Epithelial cell of esophagus (primary cell): ENCODE measurements around the gene CDH22.

Experiments
- DNase-seq: peaks from one replicate; pipeline ENCODE4 v3.0.0; 2010; ENCODE audit warnings: low read depth
- H3K4me3 ChIP-seq: 2 replicates; pipeline ENCODE4 v1.5.1; 2011; ENCODE audit warnings: mild to moderate bottlenecking, low read length, control low read depth
- TF ChIP-seq, protein P1 (sequence below): IDR thresholded peaks from 2 replicates; pipeline ENCODE4 v1.5.1; 2011; ENCODE audit warnings: low read depth, mild to moderate bottlenecking, low read length, control low read depth, inconsistent platforms; ENCODE audit not compliant: insufficient read depth; ENCODE audit errors: missing control alignments

The CDH22 gene

DNA sequence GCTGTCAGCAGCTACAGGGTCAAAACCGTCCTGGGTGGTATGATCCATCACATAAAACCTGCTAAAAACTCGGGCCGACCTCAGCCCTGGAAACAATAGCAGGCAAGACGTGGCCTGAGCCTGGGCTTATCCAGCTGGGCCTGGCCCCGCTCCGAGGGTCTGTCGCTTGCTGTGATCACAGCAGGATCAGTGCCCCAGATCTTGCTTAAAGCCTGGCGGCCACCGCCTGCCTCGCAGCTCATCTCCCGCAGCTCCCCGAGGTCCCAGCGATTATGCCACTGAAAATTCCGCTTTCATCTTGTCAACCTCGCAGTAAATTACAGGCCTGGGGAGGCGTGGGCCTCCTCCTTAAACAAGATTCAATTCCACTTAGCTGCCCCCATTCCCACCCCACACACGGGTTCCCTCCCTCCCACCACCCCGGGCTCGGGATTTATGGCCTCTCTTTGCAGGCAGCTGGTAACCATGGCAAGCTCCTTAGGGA, 40.1 kb downstream of the CDH22 start:
- TF ChIP-seq, protein P1, sequence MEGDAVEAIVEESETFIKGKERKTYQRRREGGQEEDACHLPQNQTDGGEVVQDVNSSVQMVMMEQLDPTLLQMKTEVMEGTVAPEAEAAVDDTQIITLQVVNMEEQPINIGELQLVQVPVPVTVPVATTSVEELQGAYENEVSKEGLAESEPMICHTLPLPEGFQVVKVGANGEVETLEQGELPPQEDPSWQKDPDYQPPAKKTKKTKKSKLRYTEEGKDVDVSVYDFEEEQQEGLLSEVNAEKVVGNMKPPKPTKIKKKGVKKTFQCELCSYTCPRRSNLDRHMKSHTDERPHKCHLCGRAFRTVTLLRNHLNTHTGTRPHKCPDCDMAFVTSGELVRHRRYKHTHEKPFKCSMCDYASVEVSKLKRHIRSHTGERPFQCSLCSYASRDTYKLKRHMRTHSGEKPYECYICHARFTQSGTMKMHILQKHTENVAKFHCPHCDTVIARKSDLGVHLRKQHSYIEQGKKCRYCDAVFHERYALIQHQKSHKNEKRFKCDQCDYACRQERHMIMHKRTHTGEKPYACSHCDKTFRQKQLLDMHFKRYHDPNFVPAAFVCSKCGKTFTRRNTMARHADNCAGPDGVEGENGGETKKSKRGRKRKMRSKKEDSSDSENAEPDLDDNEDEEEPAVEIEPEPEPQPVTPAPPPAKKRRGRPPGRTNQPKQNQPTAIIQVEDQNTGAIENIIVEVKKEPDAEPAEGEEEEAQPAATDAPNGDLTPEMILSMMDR = no peak
- no peak for DNase-seq
- H3K4me3 ChIP-seq = no peak overlapping the region

- no peak for DNase-seq
- TF ChIP-seq, protein P1 = no peak
- no peak overlapping the region for H3K4me3 ChIP-seq
These were observed 40.9 kb downstream of the CDH22 start for GRCh38 chr20:46267108-46268105.

GRCh38 chr20:46265539-46265938, 42.8 kb downstream of the CDH22 start:
- TF ChIP-seq, protein P1 = no peak
- no peak for DNase-seq
- no peak overlapping the region for H3K4me3 ChIP-seq

DNA sequence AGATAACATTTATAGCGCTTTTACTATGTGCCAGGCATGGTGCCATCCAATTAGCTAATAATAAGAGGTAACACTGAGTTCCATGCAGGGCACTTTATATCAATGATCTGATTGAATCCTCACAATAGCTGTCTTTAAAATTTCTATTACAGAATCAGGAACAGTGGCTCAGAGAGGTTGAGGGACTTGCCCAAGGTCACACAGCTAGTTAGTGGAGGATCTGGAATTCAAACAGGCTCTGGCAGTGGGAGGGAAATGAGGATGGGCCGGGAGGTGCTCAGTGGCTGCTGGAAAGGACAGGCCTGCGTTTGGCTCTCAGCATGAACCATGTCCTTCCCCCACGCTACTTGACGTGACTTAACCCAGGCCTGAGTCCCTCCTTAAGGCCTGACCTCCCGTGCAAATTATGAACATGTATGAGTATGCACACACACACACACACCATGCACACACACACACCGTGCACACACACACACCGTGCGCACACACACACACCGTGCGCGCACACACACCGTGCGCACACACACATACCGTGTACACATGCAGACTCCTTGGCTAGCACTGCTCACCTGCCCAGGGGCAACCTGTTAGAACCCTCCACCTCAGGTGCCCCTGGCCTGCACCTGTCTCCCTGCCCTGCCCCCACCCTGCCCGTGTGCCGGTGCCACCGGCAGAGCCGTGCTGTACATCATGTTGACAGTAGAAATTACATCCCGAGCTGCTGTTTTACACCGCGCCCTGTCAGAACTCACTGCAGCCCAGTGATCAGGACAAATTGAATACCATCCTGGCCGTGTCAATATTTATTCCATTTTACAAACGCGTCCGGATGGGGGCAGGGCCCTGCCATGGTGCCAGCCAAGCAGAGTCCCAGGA, 43.7 kb downstream of the CDH22 start:
- TF ChIP-seq, protein P1 = no peak
- H3K4me3 ChIP-seq = no peak overlapping the region
- DNase-seq = no peak

GRCh38 chr20:46261456-46262253, 46.6 kb downstream of the CDH22 start:
- H3K4me3 ChIP-seq = no peak overlapping the region
- no peak for DNase-seq
- TF ChIP-seq, protein P1 = no peak

GRCh38 chr20:46260936-46261454, 47.3 kb downstream of the CDH22 start:
- no peak for DNase-seq
- no peak overlapping the region for H3K4me3 ChIP-seq
- TF ChIP-seq, protein P1 = no peak
